H1 (cell line): ENCODE results near the gene ARL6IP1. TPM values are rescaled to one million over a fixed set of nuclear protein-coding genes. Genes with fewer than 3 reads are reported as not detected.

Source experiments
- ZNF274 ChIP-seq: IDR thresholded peaks from 2 replicates; pipeline ENCODE4 v1.7.0; 2012; ENCODE audit warnings: low read length, borderline replicate concordance; ENCODE audit errors: extremely low read depth
- polyA plus RNA-seq, 7 experiments: library from polyadenylated mRNA; depleted of rRNA in 3 of 7; stranded (reverse) in 5 of 7; unstranded in 2 of 7; fragments of >200 nt in 5 of 7; fragments of 200-250 nt in 2 of 7; gene quantifications; 1 replicate in 5 of 7; 2 replicates in 1 of 7; 4 replicates in 1 of 7; pipeline versions ENCODE4 v1.2.1 to v1.2.3, GENCODE V29; 2011 to 2013; ENCODE audit warnings: missing spikeins in 2 of 7, mixed read lengths in 2 of 7
- total RNA-seq: library from RNA; stranded (reverse); fragmentation: NEBNext Ultra II Directional; extraction: Animal tissue kit (Norgen Biotek cat#: 25700); gene quantifications from 2 replicates; pipeline ENCODE4 v1.2.1, GENCODE V29; 2021
- TF ChIP-seq, protein P1 (sequence below): fragments of 300-600 bp; sonication (generic); IDR thresholded peaks from 2 replicates; pipeline ENCODE4 v1.7.1; 2012; ENCODE audit warnings: low read length, moderate library complexity, mild to moderate bottlenecking, inconsistent platforms; ENCODE audit not compliant: insufficient replicate concordance

Gene ARL6IP1
- total and polyA plus RNA-seq, 2 of the 8 experiments (the other 6 are each of a cell fraction or from before 2014, with no cell fraction given), result 162 to 170 TPM

DNA sequence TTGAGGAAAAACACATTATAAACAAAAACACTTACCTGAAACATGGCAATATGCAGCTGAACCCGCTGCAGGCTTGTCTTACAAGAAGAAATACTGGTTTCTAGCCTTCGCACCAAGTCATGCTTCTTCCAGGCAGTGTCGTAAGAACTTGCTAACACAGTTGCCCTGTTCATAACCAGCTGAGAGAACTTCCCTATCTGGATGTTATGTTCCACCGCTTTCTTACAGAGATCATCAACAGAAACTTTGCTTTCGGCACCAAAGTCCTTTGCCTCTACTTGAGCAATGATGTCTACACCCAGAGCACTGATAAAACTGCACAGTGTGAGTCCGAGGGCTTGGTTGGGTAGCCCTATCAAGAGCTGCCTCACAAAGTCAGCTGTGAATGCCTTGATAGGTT is 27.9 kb upstream of the ARL6IP1 start (continued):
- TF ChIP-seq, protein P1, sequence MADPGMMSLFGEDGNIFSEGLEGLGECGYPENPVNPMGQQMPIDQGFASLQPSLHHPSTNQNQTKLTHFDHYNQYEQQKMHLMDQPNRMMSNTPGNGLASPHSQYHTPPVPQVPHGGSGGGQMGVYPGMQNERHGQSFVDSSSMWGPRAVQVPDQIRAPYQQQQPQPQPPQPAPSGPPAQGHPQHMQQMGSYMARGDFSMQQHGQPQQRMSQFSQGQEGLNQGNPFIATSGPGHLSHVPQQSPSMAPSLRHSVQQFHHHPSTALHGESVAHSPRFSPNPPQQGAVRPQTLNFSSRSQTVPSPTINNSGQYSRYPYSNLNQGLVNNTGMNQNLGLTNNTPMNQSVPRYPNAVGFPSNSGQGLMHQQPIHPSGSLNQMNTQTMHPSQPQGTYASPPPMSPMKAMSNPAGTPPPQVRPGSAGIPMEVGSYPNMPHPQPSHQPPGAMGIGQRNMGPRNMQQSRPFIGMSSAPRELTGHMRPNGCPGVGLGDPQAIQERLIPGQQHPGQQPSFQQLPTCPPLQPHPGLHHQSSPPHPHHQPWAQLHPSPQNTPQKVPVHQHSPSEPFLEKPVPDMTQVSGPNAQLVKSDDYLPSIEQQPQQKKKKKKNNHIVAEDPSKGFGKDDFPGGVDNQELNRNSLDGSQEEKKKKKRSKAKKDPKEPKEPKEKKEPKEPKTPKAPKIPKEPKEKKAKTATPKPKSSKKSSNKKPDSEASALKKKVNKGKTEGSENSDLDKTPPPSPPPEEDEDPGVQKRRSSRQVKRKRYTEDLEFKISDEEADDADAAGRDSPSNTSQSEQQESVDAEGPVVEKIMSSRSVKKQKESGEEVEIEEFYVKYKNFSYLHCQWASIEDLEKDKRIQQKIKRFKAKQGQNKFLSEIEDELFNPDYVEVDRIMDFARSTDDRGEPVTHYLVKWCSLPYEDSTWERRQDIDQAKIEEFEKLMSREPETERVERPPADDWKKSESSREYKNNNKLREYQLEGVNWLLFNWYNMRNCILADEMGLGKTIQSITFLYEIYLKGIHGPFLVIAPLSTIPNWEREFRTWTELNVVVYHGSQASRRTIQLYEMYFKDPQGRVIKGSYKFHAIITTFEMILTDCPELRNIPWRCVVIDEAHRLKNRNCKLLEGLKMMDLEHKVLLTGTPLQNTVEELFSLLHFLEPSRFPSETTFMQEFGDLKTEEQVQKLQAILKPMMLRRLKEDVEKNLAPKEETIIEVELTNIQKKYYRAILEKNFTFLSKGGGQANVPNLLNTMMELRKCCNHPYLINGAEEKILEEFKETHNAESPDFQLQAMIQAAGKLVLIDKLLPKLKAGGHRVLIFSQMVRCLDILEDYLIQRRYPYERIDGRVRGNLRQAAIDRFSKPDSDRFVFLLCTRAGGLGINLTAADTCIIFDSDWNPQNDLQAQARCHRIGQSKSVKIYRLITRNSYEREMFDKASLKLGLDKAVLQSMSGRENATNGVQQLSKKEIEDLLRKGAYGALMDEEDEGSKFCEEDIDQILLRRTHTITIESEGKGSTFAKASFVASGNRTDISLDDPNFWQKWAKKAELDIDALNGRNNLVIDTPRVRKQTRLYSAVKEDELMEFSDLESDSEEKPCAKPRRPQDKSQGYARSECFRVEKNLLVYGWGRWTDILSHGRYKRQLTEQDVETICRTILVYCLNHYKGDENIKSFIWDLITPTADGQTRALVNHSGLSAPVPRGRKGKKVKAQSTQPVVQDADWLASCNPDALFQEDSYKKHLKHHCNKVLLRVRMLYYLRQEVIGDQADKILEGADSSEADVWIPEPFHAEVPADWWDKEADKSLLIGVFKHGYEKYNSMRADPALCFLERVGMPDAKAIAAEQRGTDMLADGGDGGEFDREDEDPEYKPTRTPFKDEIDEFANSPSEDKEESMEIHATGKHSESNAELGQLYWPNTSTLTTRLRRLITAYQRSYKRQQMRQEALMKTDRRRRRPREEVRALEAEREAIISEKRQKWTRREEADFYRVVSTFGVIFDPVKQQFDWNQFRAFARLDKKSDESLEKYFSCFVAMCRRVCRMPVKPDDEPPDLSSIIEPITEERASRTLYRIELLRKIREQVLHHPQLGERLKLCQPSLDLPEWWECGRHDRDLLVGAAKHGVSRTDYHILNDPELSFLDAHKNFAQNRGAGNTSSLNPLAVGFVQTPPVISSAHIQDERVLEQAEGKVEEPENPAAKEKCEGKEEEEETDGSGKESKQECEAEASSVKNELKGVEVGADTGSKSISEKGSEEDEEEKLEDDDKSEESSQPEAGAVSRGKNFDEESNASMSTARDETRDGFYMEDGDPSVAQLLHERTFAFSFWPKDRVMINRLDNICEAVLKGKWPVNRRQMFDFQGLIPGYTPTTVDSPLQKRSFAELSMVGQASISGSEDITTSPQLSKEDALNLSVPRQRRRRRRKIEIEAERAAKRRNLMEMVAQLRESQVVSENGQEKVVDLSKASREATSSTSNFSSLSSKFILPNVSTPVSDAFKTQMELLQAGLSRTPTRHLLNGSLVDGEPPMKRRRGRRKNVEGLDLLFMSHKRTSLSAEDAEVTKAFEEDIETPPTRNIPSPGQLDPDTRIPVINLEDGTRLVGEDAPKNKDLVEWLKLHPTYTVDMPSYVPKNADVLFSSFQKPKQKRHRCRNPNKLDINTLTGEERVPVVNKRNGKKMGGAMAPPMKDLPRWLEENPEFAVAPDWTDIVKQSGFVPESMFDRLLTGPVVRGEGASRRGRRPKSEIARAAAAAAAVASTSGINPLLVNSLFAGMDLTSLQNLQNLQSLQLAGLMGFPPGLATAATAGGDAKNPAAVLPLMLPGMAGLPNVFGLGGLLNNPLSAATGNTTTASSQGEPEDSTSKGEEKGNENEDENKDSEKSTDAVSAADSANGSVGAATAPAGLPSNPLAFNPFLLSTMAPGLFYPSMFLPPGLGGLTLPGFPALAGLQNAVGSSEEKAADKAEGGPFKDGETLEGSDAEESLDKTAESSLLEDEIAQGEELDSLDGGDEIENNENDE, result no peak
- no peak for TF ChIP-seq ZNF274
